ENCODE results near the gene THSD4.
A peak's percentile ranks its signal among the peaks of the same experiment; 100 is the strongest.

The THSD4 gene

GRCh38 chr15:71215126-71215894, 100.0 kb downstream of the THSD4 start:
- H2AK5ac ChIP-seq (ENCODE audit: low read length, severe bottlenecking), result no peak overlapping the region
- H3K9me3 ChIP-seq (ENCODE audit: control insufficient read depth, low read length), result no peaks in the 10 kb centered on the region
- no peak overlapping the region for H3K23ac ChIP-seq (ENCODE audit: low read length in 2 of 2)
- H2AFZ ChIP-seq (ENCODE audit: low read depth, low read length), result no peak overlapping the region
- no peak overlapping the region for H2BK15ac ChIP-seq (ENCODE audit: low read depth, poor library complexity, severe bottlenecking)
- no peak overlapping the region for H4K91ac ChIP-seq (ENCODE audit: low read length)
- no peak overlapping the region for H3K4me2 ChIP-seq (ENCODE audit: low read length, poor library complexity, severe bottlenecking)
- 74% methylated on average over 51 of the region's 51 CpGs for WGBS
- no peak overlapping the region for H3K27ac ChIP-seq (ENCODE audit: low read length, poor library complexity, severe bottlenecking)
- no peak overlapping the region for H2BK120ac ChIP-seq (ENCODE audit: low read depth, low read length)
- no peak overlapping the region for H2BK12ac ChIP-seq (ENCODE audit: low read length in 2 of 2)
- H3K4me1 ChIP-seq (ENCODE audit: control insufficient read depth, insufficient read depth, low read depth, low read length), result no peaks in the 10 kb centered on the region
- no peak overlapping the region for H2BK5ac ChIP-seq (ENCODE audit: low read depth, low read length, poor library complexity, severe bottlenecking)
- peaks cover 8 to 20% of the 10 kb centered on the region in 2 experiments for H3K36me3 ChIP-seq (ENCODE audit: control insufficient read depth in 1 of 2, insufficient read depth in 2 of 2, low read depth in 1 of 2, low read length in 2 of 2)
- H3K4ac ChIP-seq (ENCODE audit: low read depth in 1 of 2, low read length in 2 of 2), result no peak overlapping the region
- H3K79me1 ChIP-seq (replicated peaks; ENCODE audit: low read length, poor library complexity, severe bottlenecking), result peaks cover 9% of the 10 kb centered on the region
- no peak overlapping the region for H4K8ac ChIP-seq (ENCODE audit: low read length)
- H3K14ac ChIP-seq (ENCODE audit: low read length in 2 of 2), result peak overlapping the region in 1 of 2 experiments; percentile 83
- no peaks in the 10 kb centered on the region for H3K27me3 ChIP-seq (ENCODE audit: control insufficient read depth in 1 of 2, insufficient read depth in 1 of 2, low read length in 2 of 2)
- no peak for DNase-seq
- H3K4me3 ChIP-seq (ENCODE audit: insufficient read depth in 1 of 2, low read depth in 1 of 2, low read length in 2 of 2), result no peak overlapping the region
- H3K18ac ChIP-seq (ENCODE audit: low read depth in 1 of 2, low read length in 2 of 2), result no peak overlapping the region
- no peak overlapping the region for H3K9ac ChIP-seq (ENCODE audit: low read length)

GRCh38 chr15:71218272-71218805, 103.1 kb downstream of the THSD4 start:
- Histone ChIP-seq H3K9me3 (ENCODE audit: control insufficient read depth, low read length) (no peaks in the 10 kb centered on the region), H2BK120ac (ENCODE audit: low read depth, low read length) (no peak overlapping the region), H4K91ac (ENCODE audit: low read length) (no peak overlapping the region), H3K4ac (ENCODE audit: low read depth in 1 of 2, low read length in 2 of 2) (no peak overlapping the region), H3K27ac (ENCODE audit: low read length, poor library complexity, severe bottlenecking) (no peak overlapping the region), H2BK5ac (ENCODE audit: low read depth, low read length, poor library complexity, severe bottlenecking) (no peak overlapping the region), H2BK12ac (ENCODE audit: low read length in 2 of 2) (peak overlapping the region in 1 of 2 experiments; percentile 7), H3K27me3 (ENCODE audit: control insufficient read depth in 1 of 2, insufficient read depth in 1 of 2, low read length in 2 of 2) (no peaks in the 10 kb centered on the region), H2AK5ac (ENCODE audit: low read length, severe bottlenecking) (no peak overlapping the region), H3K79me1 (replicated peaks; ENCODE audit: low read length, poor library complexity, severe bottlenecking) (peaks cover 5% of the 10 kb centered on the region), H2BK15ac (ENCODE audit: low read depth, poor library complexity, severe bottlenecking) (no peak overlapping the region), H3K9ac (ENCODE audit: low read length) (peak overlapping the region; percentile 64), H3K4me2 (ENCODE audit: low read length, poor library complexity, severe bottlenecking) (no peak overlapping the region), H3K18ac (ENCODE audit: low read depth in 1 of 2, low read length in 2 of 2) (peak overlapping the region; percentile 54 to 59), H4K8ac (ENCODE audit: low read length) (no peak overlapping the region), H3K4me1 (ENCODE audit: control insufficient read depth, insufficient read depth, low read depth, low read length) (peaks cover 2% of the 10 kb centered on the region), H3K4me3 (ENCODE audit: insufficient read depth in 1 of 2, low read depth in 1 of 2, low read length in 2 of 2) (no peak overlapping the region), H3K14ac (ENCODE audit: low read length in 2 of 2) (no peak overlapping the region), H3K36me3 (ENCODE audit: control insufficient read depth in 1 of 2, insufficient read depth in 2 of 2, low read depth in 1 of 2, low read length in 2 of 2) (peaks cover 8 to 20% of the 10 kb centered on the region in 2 experiments), H3K23ac (ENCODE audit: low read length in 2 of 2) (no peak overlapping the region), H2AFZ (ENCODE audit: low read depth, low read length) (no peak overlapping the region)
- DNase-seq, result peak; percentile 36
- WGBS, result 89% methylated on average over 4 of the region's 5 CpGs

- Histone ChIP-seq H3K36me3 (ENCODE audit: control insufficient read depth in 1 of 2, insufficient read depth in 2 of 2, low read depth in 1 of 2, low read length in 2 of 2) (peaks cover 8 to 20% of the 10 kb centered on the region in 2 experiments), H3K4ac (ENCODE audit: low read depth in 1 of 2, low read length in 2 of 2) (no peak overlapping the region), H3K18ac (ENCODE audit: low read depth in 1 of 2, low read length in 2 of 2) (no peak overlapping the region), H3K9ac (ENCODE audit: low read length) (peak overlapping the region; percentile 64), H3K27ac (ENCODE audit: low read length, poor library complexity, severe bottlenecking) (no peak overlapping the region), H3K4me1 (ENCODE audit: control insufficient read depth, insufficient read depth, low read depth, low read length) (peaks cover 2% of the 10 kb centered on the region), H2BK12ac (ENCODE audit: low read length in 2 of 2) (no peak overlapping the region), H2AK5ac (ENCODE audit: low read length, severe bottlenecking) (no peak overlapping the region), H3K4me3 (ENCODE audit: insufficient read depth in 1 of 2, low read depth in 1 of 2, low read length in 2 of 2) (no peak overlapping the region), H4K8ac (ENCODE audit: low read length) (no peak overlapping the region), H4K91ac (ENCODE audit: low read length) (no peak overlapping the region), H3K4me2 (ENCODE audit: low read length, poor library complexity, severe bottlenecking) (no peak overlapping the region), H3K9me3 (ENCODE audit: control insufficient read depth, low read length) (no peaks in the 10 kb centered on the region), H3K23ac (ENCODE audit: low read length in 2 of 2) (no peak overlapping the region), H3K14ac (ENCODE audit: low read length in 2 of 2) (no peak overlapping the region), H2AFZ (ENCODE audit: low read depth, low read length) (no peak overlapping the region), H3K79me1 (replicated peaks; ENCODE audit: low read length, poor library complexity, severe bottlenecking) (peaks cover 8% of the 10 kb centered on the region), H2BK5ac (ENCODE audit: low read depth, low read length, poor library complexity, severe bottlenecking) (no peak overlapping the region), H2BK15ac (ENCODE audit: low read depth, poor library complexity, severe bottlenecking) (no peak overlapping the region), H3K27me3 (ENCODE audit: control insufficient read depth in 1 of 2, insufficient read depth in 1 of 2, low read length in 2 of 2) (no peaks in the 10 kb centered on the region), H2BK120ac (ENCODE audit: low read depth, low read length) (no peak overlapping the region)
- 92% methylated on average over 4 of the region's 4 CpGs for WGBS
- DNase-seq, result no peak
Observed at GRCh38 chr15:71219101-71219500, 103.8 kb downstream of the THSD4 start.

GRCh38 chr15:71219645-71220044, 104.4 kb downstream of the THSD4 start:
- peak overlapping the region; percentile 64 for H3K9ac ChIP-seq (ENCODE audit: low read length)
- no peaks in the 10 kb centered on the region for H3K9me3 ChIP-seq (ENCODE audit: control insufficient read depth, low read length)
- no peak overlapping the region for H2AFZ ChIP-seq (ENCODE audit: low read depth, low read length)
- H4K8ac ChIP-seq (ENCODE audit: low read length), result no peak overlapping the region
- H3K18ac ChIP-seq (ENCODE audit: low read depth in 1 of 2, low read length in 2 of 2), result no peak overlapping the region
- H3K4ac ChIP-seq (ENCODE audit: low read depth in 1 of 2, low read length in 2 of 2), result no peak overlapping the region
- H2BK5ac ChIP-seq (ENCODE audit: low read depth, low read length, poor library complexity, severe bottlenecking), result no peak overlapping the region
- H3K4me1 ChIP-seq (ENCODE audit: control insufficient read depth, insufficient read depth, low read depth, low read length), result peaks cover 2% of the 10 kb centered on the region
- H3K23ac ChIP-seq (ENCODE audit: low read length in 2 of 2), result no peak overlapping the region
- no peak overlapping the region for H2AK5ac ChIP-seq (ENCODE audit: low read length, severe bottlenecking)
- H3K4me3 ChIP-seq (ENCODE audit: insufficient read depth in 1 of 2, low read depth in 1 of 2, low read length in 2 of 2), result peak overlapping the region in 1 of 2 experiments; percentile 1
- H3K14ac ChIP-seq (ENCODE audit: low read length in 2 of 2), result no peak overlapping the region
- no peak overlapping the region for H3K4me2 ChIP-seq (ENCODE audit: low read length, poor library complexity, severe bottlenecking)
- peak; percentile 94 for DNase-seq
- WGBS, result 0% methylated on average over 1 of the region's 2 CpGs
- H3K27ac ChIP-seq (ENCODE audit: low read length, poor library complexity, severe bottlenecking), result no peak overlapping the region
- H3K27me3 ChIP-seq (ENCODE audit: control insufficient read depth in 1 of 2, insufficient read depth in 1 of 2, low read length in 2 of 2), result no peaks in the 10 kb centered on the region
- H2BK120ac ChIP-seq (ENCODE audit: low read depth, low read length), result no peak overlapping the region
- no peak overlapping the region for H2BK15ac ChIP-seq (ENCODE audit: low read depth, poor library complexity, severe bottlenecking)
- H4K91ac ChIP-seq (ENCODE audit: low read length), result no peak overlapping the region
- peaks cover 5% of the 10 kb centered on the region for H3K79me1 ChIP-seq (replicated peaks; ENCODE audit: low read length, poor library complexity, severe bottlenecking)
- no peak overlapping the region for H2BK12ac ChIP-seq (ENCODE audit: low read length in 2 of 2)
- peaks cover 8 to 15% of the 10 kb centered on the region in 2 experiments for H3K36me3 ChIP-seq (ENCODE audit: control insufficient read depth in 1 of 2, insufficient read depth in 2 of 2, low read depth in 1 of 2, low read length in 2 of 2)
